ENCODE measurements around the gene ZNF552. TPM values are rescaled to one million over a fixed set of nuclear protein-coding genes. Genes with fewer than 3 reads are reported as not detected.
"Not testable (repeated sequence)": the region's sequence is repeated elsewhere in the genome, so short reads cannot be mapped to it uniquely, and the experiment has no call there.

ZNF552 gene
- total and polyA plus RNA-seq, 7 donors = 2.4 to 15.0 (median 7.1) TPM

DNA sequence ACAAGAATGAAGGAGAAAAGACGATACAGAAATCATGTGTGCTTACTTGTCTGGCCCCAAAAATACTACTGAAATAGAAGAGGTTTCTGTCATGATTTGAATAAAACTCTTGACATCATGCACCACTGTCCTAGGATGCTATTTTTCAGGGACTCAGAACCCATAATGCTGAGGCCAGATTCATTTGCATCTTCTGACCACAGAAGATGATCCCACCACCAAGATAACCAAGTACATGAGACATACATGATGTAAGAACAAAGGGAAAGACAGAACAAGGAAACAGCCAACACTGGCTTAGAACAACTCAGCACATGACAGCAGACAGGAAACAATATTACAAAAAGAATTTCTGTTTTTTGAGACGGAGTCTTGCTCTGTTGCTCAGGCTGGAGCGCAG lies 2.5 kb downstream of the ZNF552 start:
- no peak for DNase-seq
- Histone ChIP-seq H3K4me3 (no peak overlapping the region), H3K27me3 (no peaks in the 10 kb centered on the region), H3K27ac (no peak overlapping the region), H3K4me1 (peaks cover 0 to 18% (median 11%) of the 10 kb centered on the region in 4 donors), H3K9me3 (no peaks in the 10 kb centered on the region), H3K36me3 (peaks cover 0 to 42% (median 6%) of the 10 kb centered on the region in 4 donors)
- no peak for TF ChIP-seq CTCF (IDR thresholded peaks at IDR 0.05)
- TF ChIP-seq EP300 (IDR thresholded peaks at IDR 0.05) = no peak
- no peak for TF ChIP-seq POLR2A (IDR thresholded peaks at IDR 0.05)
- no peak for TF ChIP-seq POLR2AphosphoS5 (IDR thresholded peaks at IDR 0.05)
- intact Hi-C loops (cut with DNase I) = loop anchor here (5.0 kb wide), 2 partner anchors 35 to 40 kb away; partner anchors contain the start of gene ZNF587
- 60 to 89% methylated on average over 3 of the region's 3 CpGs for WGBS, 2 donors

DNA sequence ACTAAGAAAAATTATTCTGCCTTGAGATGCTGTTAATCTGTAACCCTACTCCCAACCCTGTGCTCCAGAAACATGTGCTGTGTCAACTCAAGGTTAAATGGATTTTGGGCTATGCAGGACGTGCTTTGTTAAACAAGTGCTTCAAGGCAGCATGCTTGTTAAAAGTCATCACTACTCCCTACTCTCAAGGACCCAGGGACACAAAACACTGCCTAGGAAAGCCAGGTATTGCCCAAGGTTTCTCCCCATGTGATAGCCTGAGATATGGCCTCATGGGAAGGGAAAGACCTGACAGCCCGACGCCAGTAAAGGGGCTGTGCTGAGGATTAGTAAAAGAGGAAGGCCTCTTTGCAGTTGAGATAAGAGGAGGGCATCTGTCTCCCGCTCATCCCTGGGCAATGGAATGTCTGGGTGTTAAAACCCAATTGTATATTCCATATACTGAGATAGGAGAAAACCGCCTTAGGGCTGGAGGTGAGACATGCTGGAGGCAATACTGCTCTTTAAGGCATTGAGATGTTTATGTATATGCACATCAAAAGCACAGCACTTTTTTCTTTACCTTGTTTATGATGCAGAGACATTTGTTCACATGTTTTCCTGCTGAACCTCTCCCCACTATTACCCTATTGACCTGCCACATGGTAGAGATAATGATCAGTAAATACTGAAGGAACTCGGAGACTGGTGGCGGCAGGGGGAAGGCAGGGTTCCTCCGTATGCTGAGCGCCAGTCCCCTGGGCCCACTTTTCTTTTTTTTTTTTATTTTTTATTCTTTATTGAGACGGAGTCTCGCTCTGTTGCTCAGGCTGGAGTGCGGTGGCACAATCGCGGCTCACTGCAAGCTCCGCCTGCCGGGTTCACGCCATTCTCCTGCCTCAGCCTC lies 4.1 kb downstream of the ZNF552 start:
- 53 to 74% methylated on average over 17 of the region's 17 CpGs for WGBS, 2 donors
- not testable (repeated sequence) for H3K4me3 ChIP-seq, H3K27ac ChIP-seq, H3K27me3 ChIP-seq, H3K9me3 ChIP-seq, DNase-seq
- H3K36me3 ChIP-seq = peaks cover 0 to 48% (median 6%) of the 10 kb centered on the region in 4 donors
- peaks cover 0 to 18% (median 11%) of the 10 kb centered on the region in 4 donors for H3K4me1 ChIP-seq
- intact Hi-C loops (cut with DNase I) = loop anchor here (5.0 kb wide), 2 partner anchors 37 to 38 kb away; partner anchors contain the start of gene ZNF587

DNA sequence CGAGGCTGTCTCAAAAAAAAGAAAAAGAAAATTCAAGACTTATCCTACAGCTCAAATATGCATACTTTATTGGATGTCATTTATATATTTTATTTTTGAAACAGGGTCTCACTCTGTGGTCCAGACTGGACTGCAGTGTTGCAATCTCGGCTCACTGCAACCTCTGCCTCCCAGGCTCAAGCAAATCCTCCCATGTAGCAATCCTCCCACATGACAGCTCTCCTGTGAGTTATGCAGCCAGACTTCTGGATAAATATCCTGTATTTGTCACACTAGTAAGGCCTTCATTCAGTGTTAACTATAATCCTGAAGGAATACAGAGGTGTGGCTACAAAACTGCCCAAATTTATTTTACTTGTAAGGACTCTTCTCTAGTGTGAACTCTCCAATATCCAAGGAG lies 7.2 kb downstream of the ZNF552 start:
- Histone ChIP-seq H3K4me1 (peaks cover 0 to 22% (median 15%) of the 10 kb centered on the region in 4 donors), H3K27ac (no peak overlapping the region), H3K4me3 (no peak overlapping the region), H3K27me3 (no peaks in the 10 kb centered on the region), H3K9me3 (no peaks in the 10 kb centered on the region), H3K36me3 (peaks cover 0 to 48% (median 6%) of the 10 kb centered on the region in 4 donors)
- WGBS, 2 donors = 95 to 100% methylated on average over 2 of the region's 2 CpGs
- no peak for DNase-seq
- intact Hi-C loops (cut with DNase I) = no loop called here
- TF ChIP-seq POLR2A (IDR thresholded peaks at IDR 0.05) (no peak), POLR2AphosphoS5 (IDR thresholded peaks at IDR 0.05) (no peak), EP300 (IDR thresholded peaks at IDR 0.05) (no peak), CTCF (IDR thresholded peaks at IDR 0.05) (no peak)

- peak overlapping the region; percentile 69 to 86 (median 81) for H3K27ac ChIP-seq
- H3K36me3 ChIP-seq = peaks cover 0 to 20% (median 2%) of the 10 kb centered on the region in 4 donors
- DNase-seq = no peak
- intact Hi-C loops (cut with DNase I) = no loop called here
- H3K27me3 ChIP-seq = no peaks in the 10 kb centered on the region
- 4 to 12% methylated on average over 19 of the region's 19 CpGs for WGBS, 2 donors
- H3K4me1 ChIP-seq = peaks cover 0 to 22% (median 15%) of the 10 kb centered on the region in 4 donors
- TF ChIP-seq POLR2A (IDR thresholded peaks at IDR 0.05) = no peak
- no peak for TF ChIP-seq CTCF (IDR thresholded peaks at IDR 0.05)
- TF ChIP-seq EP300 (IDR thresholded peaks at IDR 0.05) = no peak
- TF ChIP-seq POLR2AphosphoS5 (IDR thresholded peaks at IDR 0.05) = peak in 1 of 4 donors; percentile 6
- no peaks in the 10 kb centered on the region for H3K9me3 ChIP-seq
- H3K4me3 ChIP-seq = peak overlapping the region; percentile 42 to 66 (median 54)
Observed at GRCh38 chr19:57803594-57804325, 11.0 kb downstream of the ZNF552 start.

DNA sequence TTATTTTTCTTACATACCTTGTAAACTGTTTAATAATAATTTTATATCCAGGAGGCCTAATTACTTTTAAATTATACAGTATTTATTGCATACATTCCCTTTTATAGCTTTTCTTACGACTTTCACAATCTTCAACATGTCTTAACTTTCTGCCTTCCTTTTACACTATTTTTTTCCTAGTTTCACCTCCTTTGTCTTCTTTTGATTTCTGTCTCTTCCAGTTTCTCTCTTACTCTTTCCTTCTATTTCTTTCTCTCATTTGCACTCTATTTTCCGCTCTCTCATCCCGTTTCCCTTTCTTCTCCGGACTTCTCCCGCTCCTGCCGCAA lies 11.5 kb downstream of the ZNF552 start:
- TF ChIP-seq POLR2A (IDR thresholded peaks at IDR 0.05) = no peak
- no peak for TF ChIP-seq CTCF (IDR thresholded peaks at IDR 0.05)
- TF ChIP-seq EP300 (IDR thresholded peaks at IDR 0.05) = no peak
- no peak for TF ChIP-seq POLR2AphosphoS5 (IDR thresholded peaks at IDR 0.05)
- WGBS, 2 donors = 5 to 13% methylated on average over 6 of the region's 6 CpGs
- intact Hi-C loops (cut with DNase I) = no loop called here

More for the DNA sequence above, 11.5 kb downstream of the ZNF552 start:
- no peaks in the 10 kb centered on the region for H3K9me3 ChIP-seq
- H3K36me3 ChIP-seq = peaks cover 0 to 16% (median under 1%) of the 10 kb centered on the region in 4 donors
- DNase-seq = no peak
- peak overlapping the region; percentile 69 to 86 (median 81) for H3K27ac ChIP-seq
- no peaks in the 10 kb centered on the region for H3K27me3 ChIP-seq
- peaks cover 0 to 22% (median 15%) of the 10 kb centered on the region in 4 donors for H3K4me1 ChIP-seq
- peak overlapping the region; percentile 42 to 66 (median 54) for H3K4me3 ChIP-seq
